Measurements from ENCODE around the gene COBL. TPM values are rescaled to one million over a fixed set of nuclear protein-coding genes. Genes with fewer than 3 reads are reported as not detected.
"Not testable (repeated sequence)": the region's sequence is repeated elsewhere in the genome, so short reads cannot be mapped to it uniquely, and the experiment has no call there.

Gene COBL
- total and polyA plus RNA-seq, 2 of the 4 experiments (the other 2 are of a cell fraction), result under 0.01 TPM; not detected in 1

DNA sequence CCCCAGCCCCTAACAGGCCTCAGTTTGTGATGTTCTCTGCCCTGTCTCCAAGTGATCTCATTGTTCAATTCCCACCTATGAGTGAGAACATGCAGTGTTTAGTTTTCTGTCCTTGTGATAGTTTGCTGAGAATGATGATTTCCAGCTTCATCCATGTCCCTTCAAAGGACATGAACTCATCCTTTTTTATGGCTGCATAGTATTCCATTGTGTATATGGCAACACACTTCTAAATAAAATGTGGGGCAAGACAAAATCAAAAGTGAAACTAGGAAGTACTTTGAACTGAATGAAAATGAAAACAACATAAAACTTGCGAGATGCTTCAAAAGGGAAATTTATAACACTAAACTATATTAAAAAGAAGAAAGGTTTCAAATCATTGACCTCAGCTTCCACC lies 326.4 kb downstream of the COBL start:
- H4K20me1 ChIP-seq (ENCODE audit: insufficient read depth, low read length); POLR2A ChIA-PET (ENCODE audit: unreplicated experiment); dilution Hi-C loops (cut with HindIII; ENCODE audit: low sequenced_read_pairs, unreplicated experiment); H3K4ac ChIP-seq (ENCODE audit: low read depth, low read length); CTCF ChIA-PET; BruUV-seq (replicated peaks); H3K56ac ChIP-seq (ENCODE audit: extremely low read depth, insufficient read depth, low read length); H4K5ac ChIP-seq (ENCODE audit: low read depth, low read length); H3K9me1 ChIP-seq (ENCODE audit: insufficient read depth, low read length); H3K4me2 ChIP-seq (ENCODE audit: low read depth, low read length); H2BK120ac ChIP-seq (ENCODE audit: low read depth, low read length); H3K4me1 ChIP-seq (ENCODE audit: control insufficient read depth, insufficient read depth, low read length); H2AFZ ChIP-seq (replicated peaks; ENCODE audit: low read length, poor library complexity); H4K8ac ChIP-seq (ENCODE audit: low read depth in 2 of 2, low read length in 2 of 2); H3K9ac ChIP-seq (ENCODE audit: low read depth, low read length); H4K91ac ChIP-seq (ENCODE audit: insufficient read depth, low read depth, low read length); H2AK5ac ChIP-seq (ENCODE audit: low read depth, low read length); H3K4me3 ChIP-seq (ENCODE audit: insufficient read depth, low read depth, low read length); H2BK15ac ChIP-seq (ENCODE audit: low read depth, low read length); H3K18ac ChIP-seq (ENCODE audit: low read depth, low read length); H2BK20ac ChIP-seq (ENCODE audit: low read depth, low read length); H3K23ac ChIP-seq (ENCODE audit: low read depth, low read length); H3K14ac ChIP-seq (replicated peaks; ENCODE audit: low read depth, low read length); H2BK5ac ChIP-seq (ENCODE audit: low read depth, low read length, poor library complexity, severe bottlenecking); intact Hi-C loops (cut with micrococcal nuclease); in situ Hi-C loops (cut with MboI; ENCODE audit: low sequenced_read_pairs); H3K36me3 ChIP-seq (ENCODE audit: control insufficient read depth, insufficient read depth, low read length); H3K9me3 ChIP-seq (ENCODE audit: control insufficient read depth, insufficient read depth, low read length); H3K27ac ChIP-seq (ENCODE audit: insufficient read depth, low read length); H3K79me1 ChIP-seq (ENCODE audit: low read depth in 1 of 2, low read length in 2 of 2); DNase-seq; H2AK9ac ChIP-seq (replicated peaks; ENCODE audit: low read depth, low read length, poor library complexity); ATAC-seq (ENCODE audit: low read depth): not testable (repeated sequence)
- no CpG with 5 or more reads among the region's 1 CpG for WGBS, 2 experiments (ENCODE audit: extremely low coverage in 2 of 2, insufficient read length in 1 of 2)
- H3K27me3 ChIP-seq (ENCODE audit: control insufficient read depth, insufficient read depth, low read length), result peaks cover 12% of the 10 kb centered on the region

Data from IMR-90 (cell line).